ENCODE results near the gene IMPG2.
"Not testable (repeated sequence)": the region's sequence is repeated elsewhere in the genome, so short reads cannot be mapped to it uniquely, and the experiment has no call there.

The IMPG2 gene

GRCh38 chr3:101320475-101320874 is at the start of gene IMPG2:
Gene IMPG2, minus strand, starts transcription at chr3:101320575. Its CDS starts 203 bp downstream, at chr3:101320372.
- no peak for DNase-seq (ENCODE audit: low read depth)

GRCh38 chr3:101362406-101362805 is 42.0 kb upstream of the IMPG2 start:
- no peak for DNase-seq (ENCODE audit: low read depth)

DNA sequence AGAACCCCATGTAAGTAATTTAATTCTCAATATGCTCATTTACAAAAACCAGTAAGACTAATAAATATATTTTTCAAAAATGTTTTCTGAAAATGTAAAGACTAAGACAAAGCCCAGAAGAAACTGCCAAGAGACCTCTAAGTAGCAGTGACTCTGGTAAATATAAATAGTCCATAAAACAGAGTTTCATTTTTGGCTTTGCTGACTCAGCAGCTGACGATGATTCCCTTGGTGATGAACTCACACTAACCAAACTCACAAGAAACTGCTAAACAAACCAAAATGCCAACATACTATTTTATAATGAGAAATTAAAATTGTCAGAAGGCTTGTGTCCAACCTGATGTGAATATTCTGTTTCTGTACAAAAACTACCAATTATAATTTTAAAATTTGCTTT is 31.5 kb upstream of the IMPG2 start:
- no peak for DNase-seq (ENCODE audit: low read depth)

DNA sequence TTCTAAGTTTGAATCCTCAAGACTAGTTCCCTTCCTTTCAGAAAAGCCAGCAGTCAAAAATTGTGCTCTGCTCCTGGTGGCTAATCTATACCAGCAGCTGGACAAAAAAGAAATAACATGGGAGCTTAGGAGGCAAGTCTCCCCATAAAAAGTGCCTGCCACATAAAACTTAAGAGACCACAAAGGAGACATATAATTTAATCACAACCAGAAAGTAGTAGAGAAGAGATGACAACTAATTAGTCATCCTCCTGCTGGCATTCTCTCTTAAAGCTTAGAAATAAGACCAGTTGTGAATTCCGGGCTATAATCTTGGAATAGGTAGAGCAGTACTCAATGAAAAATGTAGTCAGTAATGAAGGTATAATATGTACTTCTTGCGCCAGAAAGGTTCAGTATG is 20.2 kb upstream of the IMPG2 start:
- no peak for DNase-seq (ENCODE audit: low read depth)

- no peak for DNase-seq (ENCODE audit: low read depth)
These were observed 13.5 kb upstream of the IMPG2 start for GRCh38 chr3:101333883-101334282.

- DNase-seq (ENCODE audit: low read depth): no peak
These were observed 8.8 kb upstream of the IMPG2 start for GRCh38 chr3:101329016-101329673.

DNA sequence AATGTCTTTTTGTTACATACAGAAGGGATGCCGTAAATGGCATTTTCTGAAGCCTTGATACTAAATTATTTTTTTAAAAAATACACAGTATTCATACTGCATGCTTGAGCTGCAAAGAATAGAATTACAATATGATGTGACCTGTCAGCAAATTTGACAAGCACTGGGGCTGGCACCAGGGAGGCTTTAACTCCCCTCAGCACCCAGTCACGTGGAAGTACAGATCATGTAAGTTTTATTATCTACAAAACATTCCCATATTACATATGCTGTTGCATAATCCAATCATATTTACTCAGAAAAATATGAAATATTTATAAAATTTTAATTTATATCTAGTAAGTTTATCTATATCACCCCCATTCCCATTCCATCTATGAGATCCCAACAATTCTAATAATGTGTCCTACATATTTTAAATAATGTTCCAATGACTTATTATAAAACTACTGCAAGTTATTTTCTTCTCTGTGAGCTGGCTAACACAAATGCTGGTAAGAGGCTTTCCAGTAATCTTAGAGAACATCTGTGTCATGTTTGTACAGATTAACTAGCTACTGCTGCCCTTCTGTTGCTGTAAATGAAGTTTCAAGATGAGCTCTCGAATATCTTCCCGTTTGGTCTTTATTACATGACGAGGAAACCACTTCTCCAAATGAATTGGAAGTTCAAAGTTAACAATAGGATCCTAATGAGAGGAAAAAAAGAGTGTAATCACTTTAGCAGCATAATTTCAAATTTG is 5.2 kb upstream of the IMPG2 start:
- no peak for DNase-seq (ENCODE audit: low read depth)

- DNase-seq (ENCODE audit: low read depth): no peak
These were observed 844 bp downstream of the IMPG2 start for GRCh38 chr3:101319531-101319930.

DNA sequence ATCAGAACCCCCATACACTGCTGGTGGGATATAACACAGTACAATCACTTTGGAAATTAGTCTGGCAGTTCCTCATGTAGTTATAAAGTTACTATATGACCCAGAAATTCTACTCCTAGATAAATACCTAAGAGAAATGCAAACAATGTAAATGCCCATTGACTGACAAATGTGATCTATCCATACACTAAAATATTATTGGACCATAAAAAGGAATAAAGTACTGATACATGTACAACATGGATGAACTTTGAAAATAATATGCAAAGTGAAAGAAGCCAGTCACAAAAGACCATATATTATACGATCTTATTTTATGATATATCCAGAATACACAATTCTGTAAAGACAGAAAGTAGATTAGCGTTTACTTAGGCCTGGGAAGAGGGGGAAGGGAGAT is 7.8 kb downstream of the IMPG2 start:
- DNase-seq (ENCODE audit: low read depth): no peak

- DNase-seq (ENCODE audit: low read depth): no peak
These were observed 8.7 kb downstream of the IMPG2 start for GRCh38 chr3:101311676-101312075.

DNA sequence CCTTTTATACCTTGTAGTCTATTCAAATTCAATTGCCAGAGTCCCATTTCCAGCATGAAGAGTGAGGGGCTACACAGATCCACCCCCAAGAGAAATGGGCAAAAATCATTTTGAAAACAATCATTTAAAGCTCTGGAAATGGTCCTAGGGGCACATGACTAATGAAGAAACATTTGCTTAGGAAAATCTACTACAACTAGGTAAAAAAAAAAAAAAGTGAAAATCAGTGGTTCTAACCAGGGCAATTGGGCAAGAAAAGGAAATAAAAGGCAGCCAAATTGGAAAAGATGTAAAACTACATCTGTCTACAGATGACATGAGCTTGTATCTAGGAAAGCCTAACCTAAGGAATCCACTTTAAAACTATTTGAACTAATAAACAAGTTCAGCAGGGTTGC is 9.4 kb downstream of the IMPG2 start:
- DNase-seq (ENCODE audit: low read depth): no peak

DNA sequence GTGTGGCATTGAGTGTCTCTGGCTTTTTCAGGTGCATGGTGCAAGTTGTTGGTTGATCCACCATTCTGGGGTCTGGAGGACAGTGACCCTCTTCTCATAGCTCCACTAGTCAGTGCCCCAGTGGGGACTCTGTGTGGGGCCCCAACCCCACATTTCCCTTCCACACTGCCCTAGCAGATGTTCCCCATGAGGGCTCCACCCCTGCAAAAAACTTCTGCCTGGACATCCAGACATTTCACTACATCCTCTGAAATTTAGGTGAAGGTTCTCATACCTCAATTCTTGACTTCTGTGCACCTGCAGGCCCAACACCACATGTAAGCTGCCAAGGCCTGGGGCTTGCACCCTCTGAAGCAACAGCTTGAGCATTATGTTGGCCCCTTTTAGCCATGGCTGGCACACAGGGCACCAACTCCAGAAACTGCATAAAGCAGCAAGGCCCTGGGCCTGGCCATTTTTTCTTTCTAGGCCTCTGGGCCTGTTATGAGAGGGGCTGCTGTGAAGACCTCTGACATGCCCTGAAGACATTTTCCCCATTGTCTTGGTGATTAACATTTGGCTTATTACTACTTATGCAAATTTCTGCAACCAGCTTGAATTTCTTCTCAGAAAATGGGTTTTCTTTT is 12.1 kb downstream of the IMPG2 start:
- not testable (repeated sequence) for DNase-seq (ENCODE audit: low read depth)

- no peak for DNase-seq (ENCODE audit: low read depth)
These were observed 16.5 kb downstream of the IMPG2 start for GRCh38 chr3:101303836-101304235.

GRCh38 chr3:101303089-101303731 is 17.2 kb downstream of the IMPG2 start:
- no peak for DNase-seq (ENCODE audit: low read depth)

GRCh38 chr3:101300073-101300472 is 20.3 kb downstream of the IMPG2 start:
- no peak for DNase-seq (ENCODE audit: low read depth)

DNA sequence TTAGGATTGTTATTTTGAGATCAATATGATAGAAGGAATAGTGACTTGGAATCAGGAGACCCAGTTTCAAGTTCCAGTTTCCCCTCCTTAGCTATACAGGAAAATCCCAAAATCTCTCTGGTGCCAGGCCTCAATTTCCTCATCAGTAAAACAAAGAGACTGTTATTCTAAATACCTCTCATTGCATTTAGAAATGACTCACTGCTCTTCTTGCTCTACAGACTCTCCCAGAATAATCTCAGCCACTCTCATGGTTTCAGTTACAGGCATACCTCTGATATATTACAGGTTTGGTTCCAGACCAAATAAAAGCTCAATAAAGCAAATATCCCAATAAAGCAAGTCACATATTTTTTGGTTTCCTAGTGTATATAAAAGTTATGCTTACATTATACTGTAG is 28.3 kb downstream of the IMPG2 start:
- DNase-seq (ENCODE audit: low read depth): no peak

DNA sequence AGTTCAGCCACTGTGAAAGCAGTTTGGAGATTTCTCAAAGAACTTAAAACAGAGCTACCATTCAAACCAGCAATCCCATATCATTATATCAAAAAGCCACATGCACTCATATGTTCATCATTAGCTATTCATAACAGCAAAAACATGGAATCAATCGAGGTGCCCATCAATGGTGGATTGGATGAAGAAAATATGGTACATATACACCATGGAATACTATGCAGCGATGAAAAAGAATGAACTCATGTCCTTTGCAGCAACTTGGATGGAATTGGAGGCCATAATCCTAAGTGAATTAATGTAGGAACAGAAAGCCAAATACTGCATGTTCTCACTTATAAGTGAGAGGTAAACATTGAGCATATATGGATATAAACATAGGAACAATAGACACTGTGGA is 32.1 kb downstream of the IMPG2 start:
- DNase-seq (ENCODE audit: low read depth): no peak

- no peak for DNase-seq (ENCODE audit: low read depth)
These were observed 35.6 kb downstream of the IMPG2 start for GRCh38 chr3:101284757-101285156.

GRCh38 chr3:101281521-101282030 is 38.8 kb downstream of the IMPG2 start:
- DNase-seq (ENCODE audit: low read depth): no peak

GRCh38 chr3:101279765-101280385 is 40.5 kb downstream of the IMPG2 start:
- no peak for DNase-seq (ENCODE audit: low read depth)

DNA sequence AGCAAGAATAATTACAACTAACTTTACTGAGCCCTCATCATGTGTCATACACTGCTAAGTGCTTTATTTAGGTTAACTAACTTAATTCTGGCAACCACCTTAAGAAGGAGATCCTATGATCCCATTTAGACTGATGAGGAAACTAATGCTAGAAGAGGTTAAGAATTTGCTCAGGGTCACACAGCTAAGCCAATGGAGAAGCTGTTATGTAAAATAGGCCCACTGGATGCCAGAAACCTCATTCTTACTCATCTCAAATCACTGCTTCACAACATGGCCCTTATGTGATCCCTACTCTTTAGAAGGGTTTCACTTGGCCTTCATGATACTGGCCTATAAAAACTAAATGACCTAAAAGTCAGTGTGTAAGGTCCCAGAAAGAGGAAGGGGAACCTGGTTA is 41.2 kb downstream of the IMPG2 start:
- no peak for DNase-seq (ENCODE audit: low read depth)

DNA sequence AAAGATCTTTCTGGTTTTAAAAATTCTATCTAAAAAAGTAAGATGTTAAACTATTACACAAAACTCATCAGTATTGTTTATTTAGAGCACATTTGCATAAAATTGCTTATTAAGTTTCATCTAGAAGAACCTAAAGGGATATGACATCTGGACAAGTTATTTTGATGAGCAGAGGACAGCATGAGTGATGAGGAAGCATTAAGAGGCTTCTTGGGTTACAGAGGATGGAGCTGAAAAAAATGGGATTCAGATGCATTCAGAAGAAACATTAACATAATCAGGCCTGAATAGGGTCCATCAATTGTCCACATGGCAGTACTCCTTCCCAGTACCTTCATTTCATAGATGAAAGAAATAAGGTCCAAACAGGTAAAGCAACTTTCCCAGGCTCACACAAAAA is 41.6 kb downstream of the IMPG2 start:
- no peak for DNase-seq (ENCODE audit: low read depth)

Data from stimulated activated CD8-positive, alpha-beta memory T cell treated with anti-CD3 and anti-CD28 coated beads, Interleukin-12 subunit alpha, Interleukin-12 subunit beta, amount 100 ng/mL, for 1 hour (primary cell).